Stimulated activated CD4-positive, alpha-beta T cell treated with anti-CD3 and anti-CD28 coated beads, Interleukin-1b, Interleukin-23, amount 100 ng/mL, for 1 hour (primary cell): ENCODE results near the gene TMEM229B.

Experiments used
- DNase-seq, 2 donors: peaks; one replicate each; pipeline ENCODE4 v3.0.0-alpha.2; 2020; ENCODE audit warnings: low read depth in 2 of 2

Gene TMEM229B

GRCh38 chr14:67487332-67487731 lies 1.2 kb downstream of the TMEM229B start:
- no peak for DNase-seq

DNA sequence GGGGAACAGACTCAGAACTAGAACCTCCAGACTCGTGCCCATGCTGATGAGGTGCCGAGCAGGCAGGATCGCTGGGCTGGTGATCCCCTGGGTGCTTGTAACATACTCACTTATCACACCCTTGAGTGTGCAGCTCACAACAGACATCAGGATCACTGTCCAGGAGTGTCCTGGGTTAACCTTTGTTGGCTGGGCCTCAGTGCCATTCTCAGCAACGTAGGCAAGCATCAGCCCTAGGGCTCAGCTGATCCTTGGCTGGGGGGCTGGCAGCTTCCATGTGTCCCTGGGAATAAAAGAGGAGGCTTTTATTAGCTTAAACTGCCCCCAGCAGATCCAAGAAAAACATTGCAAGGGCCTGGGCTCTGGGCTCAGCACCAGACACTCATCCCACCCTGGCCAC lies 1.6 kb downstream of the TMEM229B start:
- no peak for DNase-seq

DNA sequence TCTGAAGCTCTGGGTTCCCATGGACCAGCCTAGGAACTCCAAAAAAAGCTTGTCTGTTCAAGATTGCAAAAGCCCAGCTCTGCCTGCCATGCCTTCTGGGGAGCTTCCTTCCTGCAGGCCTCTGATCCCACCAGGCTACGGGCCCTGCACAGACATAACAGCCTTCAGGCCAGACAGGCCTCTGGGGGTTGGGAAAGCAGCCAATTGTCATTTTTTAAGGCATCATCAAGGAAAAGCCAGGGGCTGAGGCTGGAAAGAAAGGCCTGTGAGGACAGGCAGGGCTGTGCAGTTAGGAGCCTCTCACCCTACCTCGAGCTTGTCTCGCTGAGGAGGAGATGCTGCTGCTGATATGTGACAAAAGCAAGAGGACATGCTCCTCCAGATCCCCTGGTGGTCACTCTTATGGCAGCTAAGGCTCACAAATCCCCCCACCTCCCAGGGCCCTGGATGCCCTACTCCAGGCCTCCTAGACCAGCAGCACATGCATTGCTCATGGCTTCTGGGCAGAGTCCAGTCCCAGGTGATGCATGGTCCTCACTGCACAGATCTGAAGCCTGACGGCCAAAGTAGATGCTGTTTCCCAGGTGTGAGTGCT lies 2.9 kb downstream of the TMEM229B start:
- DNase-seq: no peak

GRCh38 chr14:67483579-67484285 lies 4.8 kb downstream of the TMEM229B start:
- DNase-seq: no peak

DNA sequence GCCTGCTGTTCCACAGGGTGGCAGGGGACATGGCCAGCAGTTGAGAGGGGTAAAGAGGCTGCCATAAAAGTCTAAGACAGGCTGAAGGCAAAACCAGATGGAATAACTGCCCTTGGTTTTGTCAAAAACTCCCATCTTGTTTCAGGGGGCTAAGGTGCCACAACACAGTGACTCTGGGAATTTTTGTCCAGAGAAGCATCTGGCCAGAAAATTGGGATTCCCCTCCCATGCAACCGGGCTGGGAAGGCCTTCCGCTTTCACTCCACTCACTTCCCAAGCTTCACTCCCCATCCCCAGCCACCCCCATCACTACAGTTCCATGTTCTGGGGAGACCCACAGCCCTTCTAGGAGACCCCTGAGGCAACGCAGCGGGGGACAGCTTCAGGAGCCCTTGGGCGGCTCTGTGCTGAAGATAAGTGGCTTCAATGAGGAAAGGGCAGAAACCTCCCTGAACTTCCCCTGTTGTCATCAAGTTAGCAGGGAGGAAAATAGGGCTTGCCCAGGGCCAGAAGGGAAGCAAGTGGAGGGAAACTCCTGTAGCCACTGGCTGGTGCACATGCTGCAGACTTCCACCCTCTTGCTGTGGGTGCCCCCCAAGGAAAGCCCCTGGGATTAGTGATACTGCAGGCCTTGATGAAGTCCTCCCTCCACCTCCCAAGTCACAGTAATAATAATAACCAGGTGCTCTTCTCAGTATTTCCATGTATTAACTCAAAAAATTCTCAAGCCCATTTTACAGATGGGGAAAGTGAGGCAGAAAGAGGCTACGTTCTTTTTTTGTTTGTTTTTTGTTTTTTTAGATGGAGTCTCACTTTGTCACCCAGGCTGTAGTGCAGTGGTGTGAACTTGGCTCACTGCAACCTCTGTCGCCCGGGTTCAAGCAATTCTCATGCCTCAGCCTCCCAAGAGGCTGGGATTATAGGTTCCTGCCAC lies 6.0 kb downstream of the TMEM229B start:
- no peak for DNase-seq

- no peak for DNase-seq
Measured at GRCh38 chr14:67480011-67480410, 8.5 kb downstream of the TMEM229B start.

DNA sequence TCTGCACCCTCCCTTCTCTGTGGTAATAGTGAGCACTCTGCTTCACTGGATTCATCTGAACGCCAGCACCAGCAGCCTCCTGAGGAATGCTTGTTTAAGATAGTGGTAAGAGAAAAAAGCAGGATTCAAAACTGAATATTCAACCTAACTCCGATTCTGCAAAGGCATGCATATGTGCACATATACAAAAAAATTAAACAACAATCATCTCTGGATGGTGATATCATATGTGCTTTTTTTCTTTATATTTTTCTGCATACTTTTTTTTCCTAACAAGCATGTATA lies 9.8 kb downstream of the TMEM229B start:
- DNase-seq: no peak

DNA sequence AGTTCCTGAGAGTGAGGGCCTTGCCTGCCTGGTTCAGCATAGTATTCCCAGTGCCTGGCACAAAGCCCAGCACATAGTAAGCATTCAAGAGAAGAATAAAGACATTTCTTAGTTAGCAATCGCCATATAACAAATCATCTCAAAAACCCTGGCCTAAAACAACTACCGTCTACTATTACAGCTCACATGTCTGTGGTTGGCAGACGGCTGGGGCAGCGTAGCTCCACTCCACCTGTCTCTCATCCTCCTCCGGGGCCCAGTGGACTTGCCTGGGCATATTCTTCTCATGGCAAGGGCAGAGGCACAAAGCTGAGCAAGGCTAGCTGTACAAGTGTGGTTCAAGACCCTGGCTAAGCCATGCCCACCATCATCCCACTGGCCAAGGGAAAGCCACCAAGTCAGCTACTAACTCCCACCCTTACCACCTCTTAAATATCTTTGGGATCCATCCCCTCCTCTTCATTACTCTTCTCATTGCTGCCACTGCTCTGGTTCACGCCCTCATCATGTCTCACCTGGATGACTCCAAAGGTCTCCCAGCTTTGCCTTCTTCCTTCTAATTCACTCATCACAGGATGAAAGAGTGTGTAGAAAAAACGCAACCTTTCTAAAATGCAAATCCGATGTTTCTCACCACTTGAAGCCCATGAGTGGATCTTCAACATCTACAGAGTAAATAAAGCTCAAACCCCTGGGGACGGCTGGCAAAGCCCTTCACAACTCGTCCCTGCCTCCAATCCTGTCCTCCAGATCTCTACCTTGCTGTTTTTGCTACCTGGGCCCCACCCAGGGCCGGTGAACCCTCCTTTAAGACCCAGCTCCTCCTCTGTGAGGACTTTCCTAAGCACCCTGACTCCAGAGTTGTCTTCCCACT lies 10.4 kb downstream of the TMEM229B start:
- DNase-seq: no peak

DNA sequence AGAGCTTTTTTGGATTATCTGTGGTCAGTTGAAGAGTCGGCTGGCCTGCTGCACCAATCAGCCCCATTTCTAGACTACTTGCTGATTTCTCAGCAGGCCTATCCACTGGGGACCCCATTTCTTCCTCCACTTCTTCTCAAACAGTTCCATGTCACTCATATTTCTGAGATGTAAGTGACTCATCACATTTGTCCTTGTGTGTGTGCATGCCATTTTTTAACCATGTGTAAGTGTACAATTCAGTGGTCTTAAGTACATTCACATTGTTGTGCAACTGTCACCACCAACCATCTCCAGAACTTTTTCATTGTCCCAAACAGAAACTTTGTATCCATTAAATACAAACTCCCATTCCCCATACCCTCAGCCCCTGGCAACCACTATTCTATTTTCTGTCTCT lies 14.2 kb downstream of the TMEM229B start:
- DNase-seq: no peak

DNA sequence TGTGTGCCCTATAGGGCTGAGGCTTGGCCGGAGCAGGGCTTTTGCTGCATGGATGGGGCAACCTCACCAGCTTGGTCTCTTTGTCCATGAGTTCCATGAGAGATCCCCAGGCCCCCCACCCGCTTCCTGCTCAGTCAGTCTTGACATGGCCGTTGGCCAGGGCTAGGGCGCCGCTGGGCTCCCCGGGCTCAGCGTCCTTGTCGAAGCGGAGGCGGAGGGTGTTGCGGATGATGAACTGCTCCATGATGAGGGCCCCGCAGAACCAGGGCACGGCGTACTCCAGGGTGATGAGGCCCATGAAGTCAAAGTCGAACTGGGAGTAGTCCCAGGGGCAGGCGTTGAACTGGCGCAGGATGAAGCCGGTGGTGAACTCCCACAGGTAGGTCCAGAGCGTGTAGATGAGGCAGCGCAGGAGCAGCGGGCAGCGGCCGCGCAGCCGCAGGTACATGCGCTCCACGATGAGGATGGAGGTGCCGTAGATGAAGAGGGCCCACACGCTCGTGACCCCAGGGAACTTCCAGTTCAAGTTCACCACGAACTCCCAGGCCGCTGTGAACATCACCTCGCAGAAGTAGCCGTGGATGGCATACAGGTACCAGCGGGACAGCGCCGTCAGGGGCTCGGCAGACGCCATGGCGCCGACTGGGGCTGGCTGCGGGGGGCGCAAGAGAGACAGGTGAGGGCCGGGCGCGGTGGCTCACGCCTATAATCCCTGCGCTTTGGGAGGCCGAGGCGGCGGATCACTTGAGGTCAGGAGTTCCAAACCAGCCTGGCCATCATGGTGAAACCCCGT lies 15.0 kb downstream of the TMEM229B start:
- no peak for DNase-seq

- no peak for DNase-seq
Measured at GRCh38 chr14:67472726-67473125, 15.8 kb downstream of the TMEM229B start.

GRCh38 chr14:67469954-67470353 lies 18.6 kb downstream of the TMEM229B start:
- no peak for DNase-seq

GRCh38 chr14:67468378-67468730 lies 20.2 kb downstream of the TMEM229B start:
- DNase-seq: no peak

DNA sequence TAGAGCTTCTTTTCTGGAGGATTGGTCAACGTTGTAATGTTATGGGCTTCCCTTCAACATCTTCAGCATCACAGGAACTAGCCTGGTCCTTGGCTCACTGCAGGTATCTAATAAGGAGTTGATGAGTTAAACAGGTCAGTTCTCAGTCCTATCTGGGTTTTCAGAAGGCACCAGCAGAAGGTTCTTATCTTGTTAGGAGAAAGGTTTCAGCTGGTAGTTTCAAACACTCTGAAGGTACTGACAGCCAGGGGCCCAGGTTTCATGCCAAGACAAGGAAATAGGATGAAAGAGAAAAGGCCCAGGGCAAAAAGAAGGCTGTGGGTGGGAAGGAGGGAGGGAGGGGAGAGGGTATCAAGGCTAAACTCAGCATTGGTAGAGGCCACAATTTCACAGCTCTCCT lies 21.4 kb downstream of the TMEM229B start:
- no peak for DNase-seq

DNA sequence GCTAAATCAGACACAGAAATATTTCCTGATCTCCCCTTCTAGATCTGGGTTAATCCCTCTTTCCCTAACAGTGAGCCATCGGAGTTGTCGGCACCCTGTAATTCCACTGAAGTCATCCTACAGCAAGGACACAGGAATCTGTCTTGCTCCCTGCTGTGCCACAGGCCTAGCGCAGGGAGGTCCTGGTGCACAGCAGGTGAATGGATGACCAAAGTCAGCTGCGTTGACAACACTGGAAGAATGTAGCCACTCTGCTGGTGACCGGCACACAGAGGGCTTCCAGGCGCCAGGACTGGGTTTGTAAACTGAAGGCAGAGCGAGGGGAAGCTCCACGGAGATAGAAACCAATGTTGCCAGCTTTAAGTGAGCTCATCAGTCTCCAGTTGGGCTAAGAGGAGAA lies 23.6 kb downstream of the TMEM229B start:
- no peak for DNase-seq

DNA sequence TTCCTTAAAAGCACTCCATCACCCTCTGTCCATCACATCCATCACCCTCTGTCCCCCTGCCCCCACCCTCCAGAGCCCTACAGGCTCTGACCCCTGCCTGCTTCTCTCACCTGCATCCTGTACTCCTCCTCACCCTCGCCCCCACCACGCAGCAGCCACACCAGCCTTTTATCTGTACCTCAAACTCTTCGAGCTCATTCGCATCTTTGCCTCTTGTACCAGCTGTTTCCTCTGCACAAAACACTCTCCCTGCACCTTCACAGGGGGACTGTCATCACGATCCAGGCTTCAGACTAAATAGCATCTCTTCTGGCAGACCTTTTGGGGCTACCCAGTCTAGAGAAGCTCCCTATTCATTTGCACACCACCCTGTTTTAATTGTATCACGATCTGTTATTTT lies 24.1 kb downstream of the TMEM229B start:
- no peak for DNase-seq

GRCh38 chr14:67463900-67464299 lies 24.6 kb downstream of the TMEM229B start:
- DNase-seq: no peak

DNA sequence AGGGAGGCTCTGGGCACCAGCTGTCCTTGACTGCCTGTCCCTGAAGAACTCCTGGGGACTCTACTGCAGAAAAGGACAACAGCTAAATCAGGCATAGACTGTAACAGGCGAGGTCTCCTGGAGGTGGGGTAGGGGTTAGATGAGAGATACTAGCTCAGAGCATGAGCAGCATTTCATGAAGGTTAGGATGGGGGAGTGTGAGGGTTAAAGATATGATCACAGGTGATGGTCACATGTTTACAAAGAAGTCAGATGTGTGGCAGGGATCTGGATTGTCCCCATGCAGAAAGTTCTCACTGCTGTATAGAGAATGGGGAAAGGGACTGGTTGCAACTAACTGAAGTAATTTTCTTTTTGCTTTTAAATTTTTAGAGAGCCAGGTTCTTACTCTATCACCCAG lies 26.5 kb downstream of the TMEM229B start:
- DNase-seq: no peak

- DNase-seq: no peak
Measured at GRCh38 chr14:67461341-67461985, 27.1 kb downstream of the TMEM229B start.

GRCh38 chr14:67459336-67459735 lies 29.2 kb downstream of the TMEM229B start:
- DNase-seq: no peak

- DNase-seq: no peak
Measured at GRCh38 chr14:67457782-67458181, 30.7 kb downstream of the TMEM229B start.
